GM21786 (cell line): ENCODE data around the gene CBFA2T2.

Source experiments
- ATAC-seq: cut with Tn5 transposase; IDR thresholded peaks from one replicate; pipeline ENCODE4 v1.9.1; 2021; ENCODE audit not compliant: unreplicated experiment

Gene CBFA2T2

DNA sequence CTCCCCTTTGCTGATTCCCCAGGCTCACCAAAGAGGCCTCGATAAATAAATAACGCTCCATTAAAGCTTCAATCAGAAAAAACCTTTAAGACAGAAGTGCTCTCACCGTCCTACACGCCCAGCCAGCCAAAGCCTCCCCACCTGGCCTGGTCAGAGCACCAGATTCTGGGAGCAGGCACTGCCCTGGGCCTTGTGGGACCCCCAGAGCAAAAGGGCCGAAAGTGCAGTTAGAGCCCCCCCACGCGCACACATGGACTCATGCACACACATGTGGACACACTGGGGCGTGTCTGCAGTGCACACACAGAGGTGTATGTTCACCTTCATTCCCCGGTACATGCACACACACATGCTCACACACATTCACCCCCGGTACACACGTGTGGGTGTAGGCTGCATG lies 186.2 kb downstream of the CBFA2T2 start:
- no peak for ATAC-seq

DNA sequence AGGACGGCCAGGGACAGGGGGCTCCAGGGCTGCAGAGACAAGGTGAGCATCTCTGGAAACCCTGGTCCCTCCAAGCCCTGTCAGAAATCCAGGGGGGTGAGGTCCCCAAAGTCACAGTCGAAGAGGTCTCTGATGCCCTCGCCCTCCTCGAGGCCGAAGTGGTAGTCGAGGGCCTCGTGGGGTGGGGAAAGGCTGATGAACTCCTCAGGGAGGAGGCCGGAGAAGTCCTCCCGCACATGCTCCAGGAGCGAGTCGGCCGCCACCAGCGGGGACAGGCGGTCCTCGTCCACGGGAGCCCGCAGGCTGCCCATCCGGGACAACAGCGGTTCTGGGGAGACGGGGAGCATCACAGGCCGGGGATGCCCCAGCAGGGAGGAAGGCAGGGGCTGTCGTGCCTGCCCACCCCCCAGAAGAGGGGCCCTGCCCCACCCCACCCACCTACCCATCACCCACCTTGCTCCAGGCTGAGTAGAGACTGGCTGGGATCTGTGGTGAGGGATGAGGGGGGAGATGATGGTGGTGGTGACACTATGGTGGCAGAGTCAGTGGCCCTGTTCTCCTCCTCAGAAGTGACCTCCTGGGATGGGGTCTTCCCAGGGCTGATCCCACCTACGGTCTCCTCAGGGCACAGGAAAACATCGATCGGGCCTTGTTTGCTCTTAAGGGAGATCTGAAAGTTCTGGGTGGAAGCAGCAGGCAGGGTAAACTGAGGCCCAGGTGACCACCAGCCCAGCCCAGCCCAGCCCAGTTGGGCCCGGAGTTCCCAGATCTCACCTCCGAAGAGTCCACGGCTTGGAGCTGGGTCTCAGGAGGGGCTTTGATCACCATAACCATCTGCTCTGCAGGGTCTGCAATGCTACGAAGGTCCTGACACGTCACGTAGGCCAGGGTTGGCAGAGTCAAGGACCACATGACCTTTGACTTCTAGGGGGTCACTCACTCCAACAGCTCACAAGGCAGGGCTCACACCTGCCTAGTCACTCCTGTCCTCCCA lies 187.1 kb downstream of the CBFA2T2 start:
- ATAC-seq, result no peak

DNA sequence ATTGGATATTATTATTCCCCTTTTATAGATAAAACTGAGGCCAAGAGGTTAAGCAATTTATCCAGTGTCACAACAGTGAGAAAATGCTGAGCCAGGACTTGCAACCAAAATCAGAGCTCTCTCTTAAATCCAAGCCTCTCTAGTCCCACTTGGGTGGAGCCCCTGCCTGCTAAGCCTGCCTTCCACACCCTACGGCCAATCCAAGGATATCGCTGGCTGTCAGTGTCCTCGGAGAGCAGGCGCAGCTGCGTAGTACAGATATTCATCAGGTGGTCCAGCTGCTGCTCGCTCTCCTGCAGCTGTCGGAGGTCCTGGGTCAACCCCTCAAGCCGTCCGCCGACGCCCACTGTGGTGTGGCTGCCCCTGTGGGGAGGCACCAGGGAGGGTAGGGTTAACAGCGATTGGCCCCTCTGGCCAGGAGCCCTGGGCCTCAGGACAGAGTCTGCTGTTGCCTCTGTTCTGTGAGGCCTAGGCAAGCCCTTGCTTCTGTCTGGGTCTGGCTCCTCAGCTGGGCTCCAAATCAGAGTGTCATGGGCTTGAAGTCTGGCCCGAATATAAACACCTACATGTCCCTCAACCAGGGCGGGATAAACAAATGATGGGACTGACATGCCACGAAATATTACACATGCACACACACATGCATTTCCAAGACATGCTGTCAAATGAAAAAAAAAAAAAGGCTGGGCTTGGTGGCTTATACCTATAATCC lies 188.3 kb downstream of the CBFA2T2 start:
- ATAC-seq, result no peak

DNA sequence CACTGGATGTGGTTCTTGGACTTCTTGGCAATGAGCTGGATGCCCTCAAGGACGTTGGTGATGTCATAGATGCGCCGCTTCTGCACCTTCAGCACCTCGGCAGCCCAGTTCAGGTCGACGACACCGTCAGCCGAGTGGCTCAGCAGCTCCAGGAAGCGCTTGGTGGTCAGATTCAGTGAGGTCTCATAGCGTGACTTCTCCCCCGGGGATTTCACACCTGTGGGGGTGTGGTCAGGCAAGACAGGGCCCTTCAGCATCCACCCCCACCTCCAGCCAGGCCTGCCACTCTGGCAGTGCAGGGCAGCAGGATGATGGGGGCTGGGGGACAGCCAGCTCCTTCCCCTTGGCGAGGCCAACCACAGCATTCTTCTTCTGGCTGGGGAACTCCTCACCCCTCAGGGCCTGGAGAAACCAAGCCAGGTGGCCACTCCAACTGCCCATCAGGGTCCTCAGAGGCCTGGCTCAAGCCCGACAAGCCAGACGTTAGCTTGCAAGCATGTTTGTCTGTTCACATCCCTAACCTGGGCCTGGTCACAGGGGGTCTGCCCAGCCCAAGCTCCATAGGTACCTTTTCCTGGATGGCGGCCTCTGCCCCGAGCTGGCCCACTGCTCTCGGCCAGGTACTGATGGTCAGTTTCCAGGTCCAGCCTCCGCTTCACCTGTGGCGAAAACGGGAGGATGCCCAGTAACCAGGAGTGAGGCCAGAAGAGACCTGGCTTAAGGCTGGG lies 190.0 kb downstream of the CBFA2T2 start:
- ATAC-seq, result peak; percentile 47

DNA sequence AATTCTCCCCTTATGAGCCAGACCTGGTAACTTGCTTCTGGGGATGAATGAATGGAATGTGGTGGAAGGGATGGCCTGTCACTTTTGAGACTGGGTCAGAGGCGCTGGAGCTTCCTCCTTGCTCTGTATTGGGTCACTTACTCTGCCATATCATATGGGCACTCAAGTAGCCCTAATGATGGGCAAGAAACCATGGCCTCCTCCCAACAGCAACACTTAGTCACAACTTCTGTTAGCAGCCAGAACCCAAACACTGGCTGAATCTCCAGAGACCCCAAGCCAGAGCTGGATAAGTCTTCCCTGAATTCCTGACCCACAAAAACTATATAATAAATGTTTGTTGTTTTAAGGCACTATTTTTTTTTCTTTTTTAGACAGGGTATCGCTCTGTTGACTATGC lies 190.8 kb downstream of the CBFA2T2 start:
- no peak for ATAC-seq

DNA sequence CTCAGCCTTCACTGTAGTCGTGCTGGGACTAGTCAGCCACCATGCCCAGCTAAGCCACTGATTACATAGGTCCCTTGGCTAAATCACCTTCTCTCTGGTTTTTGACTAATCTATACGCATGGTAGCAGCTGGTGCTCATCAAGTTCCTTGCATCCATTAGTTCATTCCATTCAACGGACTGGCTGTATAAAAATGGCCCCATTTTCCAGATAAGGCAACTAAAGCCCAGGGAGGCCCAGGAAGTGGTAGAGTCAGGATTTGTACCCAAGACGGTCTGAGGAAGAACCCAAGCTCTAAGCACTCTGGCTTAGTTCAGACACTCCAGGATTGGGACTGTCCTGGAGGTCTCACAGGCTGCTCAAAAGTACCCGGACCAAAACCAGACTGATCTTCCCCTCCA lies 191.4 kb downstream of the CBFA2T2 start:
- no peak for ATAC-seq

DNA sequence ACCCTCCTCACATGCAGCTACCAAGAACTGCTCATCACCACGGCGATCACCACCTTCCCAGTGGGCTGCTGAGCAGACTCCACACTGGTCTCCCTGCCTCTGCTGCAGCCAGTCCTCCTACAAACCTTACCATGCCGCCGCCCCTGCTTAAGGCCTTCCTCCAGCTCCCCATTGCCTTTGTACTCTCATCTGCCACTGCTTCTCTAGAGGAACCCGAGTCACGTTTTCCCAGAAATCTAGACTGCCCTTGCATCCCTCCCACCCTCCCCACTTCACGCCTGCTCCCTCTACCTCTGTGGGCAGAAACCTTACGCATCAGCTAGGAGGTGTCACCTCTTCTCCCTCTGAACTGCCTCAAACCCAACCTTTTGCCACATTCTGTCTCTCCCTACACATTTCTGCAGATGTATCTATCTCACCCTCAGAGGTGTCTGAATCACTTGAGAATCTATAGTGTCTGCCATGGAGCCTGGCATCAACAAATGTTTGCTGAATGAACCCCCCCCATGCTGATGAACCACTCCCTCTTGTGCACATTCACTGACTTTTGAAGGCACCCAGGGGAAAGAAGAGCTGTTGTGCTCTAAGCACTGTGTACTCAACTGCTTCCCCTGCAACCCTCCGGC lies 191.9 kb downstream of the CBFA2T2 start:
- no peak for ATAC-seq

DNA sequence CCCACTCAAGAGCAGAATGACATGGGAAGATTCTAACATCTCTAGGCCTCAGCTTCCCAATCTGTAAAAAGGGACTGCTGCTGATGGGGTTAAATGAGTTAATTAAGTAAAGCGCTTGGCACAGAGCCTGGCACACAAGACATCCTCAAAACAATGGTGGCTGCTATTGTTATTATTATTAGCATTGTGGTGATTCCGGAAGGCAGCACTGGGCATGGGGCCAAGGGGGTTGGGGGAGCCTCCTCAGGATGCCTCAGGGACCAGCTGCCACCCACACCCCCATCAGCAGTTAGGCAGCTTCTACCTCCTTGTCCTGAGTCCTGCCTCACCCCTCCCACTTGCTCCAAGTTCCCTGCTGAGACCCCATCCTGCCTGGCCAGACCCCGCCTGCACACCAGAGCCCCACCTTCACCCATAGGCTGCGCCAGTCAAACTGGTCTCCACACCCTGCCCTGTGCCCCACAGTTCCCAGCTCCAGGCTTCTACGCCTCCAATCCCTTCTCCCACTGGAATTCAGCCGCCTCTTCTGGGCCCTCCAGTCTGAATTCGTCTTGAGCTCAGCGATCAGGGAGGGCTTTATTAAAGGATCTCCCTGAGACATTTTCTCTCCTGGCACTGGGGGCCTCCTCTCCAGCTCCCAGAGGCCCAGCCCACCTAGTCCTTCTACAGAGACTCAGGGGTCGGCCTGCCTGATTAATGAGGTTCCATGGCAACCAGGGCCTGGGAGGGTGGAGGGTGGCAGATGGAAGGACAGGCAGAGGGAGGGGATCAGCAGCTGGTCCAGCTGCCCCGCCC lies 194.8 kb downstream of the CBFA2T2 start:
- ATAC-seq, result no peak

DNA sequence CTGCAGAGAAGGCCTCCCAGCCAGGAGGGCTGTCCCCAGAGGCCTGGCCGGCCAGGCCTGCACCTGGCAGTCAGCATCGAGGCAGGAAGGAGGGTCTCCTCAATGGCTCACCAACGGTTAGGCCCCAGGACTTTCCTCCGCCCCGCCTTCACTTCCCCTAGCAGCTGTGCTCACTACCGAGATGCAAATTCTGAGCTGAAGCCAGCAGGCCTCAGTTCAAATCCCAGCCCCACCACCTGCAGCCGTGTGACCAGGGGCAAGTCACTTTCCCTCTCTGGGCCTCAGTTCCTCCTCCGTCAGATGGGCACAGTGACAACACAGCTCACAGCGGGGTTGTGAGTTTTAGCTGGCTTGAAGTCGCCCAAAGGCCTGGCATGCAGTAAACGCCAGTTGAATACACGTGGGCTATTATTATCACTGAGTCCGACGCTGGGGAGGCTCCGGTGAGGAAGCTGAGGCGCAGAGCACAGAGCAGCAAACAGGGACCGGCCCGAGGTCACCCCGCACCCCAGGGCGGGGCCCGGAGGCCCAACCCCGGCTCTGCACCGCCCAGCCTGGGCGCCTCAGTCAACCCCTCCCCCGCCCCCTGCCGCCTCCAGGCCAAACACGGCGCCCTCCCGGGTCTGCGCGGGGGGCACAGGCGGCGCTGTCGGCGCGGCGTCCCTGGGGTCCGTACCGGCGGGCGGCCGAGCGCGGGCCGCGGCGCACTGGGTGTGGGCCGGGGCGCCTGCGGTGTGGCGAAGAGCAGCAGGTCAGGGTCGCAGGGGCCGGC lies 195.6 kb downstream of the CBFA2T2 start:
- peak; percentile 33 for ATAC-seq

DNA sequence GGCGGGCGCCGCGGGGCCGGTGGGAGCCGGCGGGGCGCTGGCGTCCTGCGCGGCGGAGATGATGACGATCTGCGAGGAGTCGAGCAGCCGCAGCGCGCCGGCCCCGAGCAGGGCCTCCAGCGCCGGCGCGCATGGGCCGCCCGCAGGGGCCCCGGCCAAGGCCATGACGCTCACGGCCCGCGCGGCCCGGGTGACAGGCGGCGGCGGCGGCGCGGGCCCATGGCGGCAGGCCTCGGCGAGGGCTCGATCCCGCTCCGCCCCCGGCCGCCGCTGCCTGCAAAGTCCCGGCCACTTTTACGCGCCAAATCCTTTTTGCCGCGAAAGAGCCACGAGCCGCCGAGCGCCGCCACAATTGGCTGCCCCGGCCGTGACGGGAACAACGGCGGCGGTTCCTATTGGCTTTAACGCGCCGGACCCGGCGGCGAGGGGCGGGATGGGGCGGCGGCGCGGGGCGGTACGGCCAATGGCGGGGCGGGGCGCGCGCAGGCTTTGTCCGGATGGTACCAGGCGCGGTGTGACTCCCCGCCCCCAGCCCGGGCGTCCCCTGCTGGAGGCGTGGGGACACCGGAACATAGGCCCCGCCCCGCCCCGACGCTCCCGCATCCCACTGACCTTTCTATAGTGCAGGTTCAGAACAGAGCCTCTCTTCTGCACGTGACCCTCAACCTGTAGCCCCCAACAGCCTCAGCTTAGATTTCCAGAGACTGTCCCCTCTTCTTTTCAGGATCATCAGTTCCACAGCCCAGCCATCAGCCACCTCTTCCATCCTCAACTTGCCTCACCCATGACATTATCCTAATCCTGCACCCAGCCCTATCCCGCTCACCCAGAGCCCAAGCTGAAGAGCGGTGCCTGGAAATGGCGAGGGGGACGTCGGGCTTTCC lies 196.4 kb downstream of the CBFA2T2 start, which contains the start of gene E2F1:
Gene E2F1, minus strand, starts transcription at position 286 of the 884 bp plus-strand sequence. Its CDS starts 121 bp downstream, at position 165.
- ATAC-seq, result peak; percentile 76

DNA sequence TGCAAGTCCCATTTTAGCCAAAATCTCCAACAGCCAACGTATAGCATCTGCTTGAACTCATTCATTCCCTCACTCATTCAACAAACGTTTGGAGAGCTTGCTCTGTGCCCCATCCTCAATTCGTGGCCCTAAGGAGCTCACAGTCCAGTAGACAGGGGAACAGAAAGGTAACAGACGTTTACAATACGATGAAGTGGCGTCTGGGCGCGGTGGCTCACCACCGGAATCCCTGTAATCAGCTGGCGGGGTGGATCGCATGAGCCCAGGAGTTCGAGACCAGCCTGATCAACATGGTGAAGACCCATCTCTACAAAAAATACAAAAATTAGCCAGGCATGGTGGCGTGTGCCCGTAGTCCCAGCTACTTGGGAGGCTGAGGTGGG lies 197.1 kb downstream of the CBFA2T2 start:
- ATAC-seq, result no peak

DNA sequence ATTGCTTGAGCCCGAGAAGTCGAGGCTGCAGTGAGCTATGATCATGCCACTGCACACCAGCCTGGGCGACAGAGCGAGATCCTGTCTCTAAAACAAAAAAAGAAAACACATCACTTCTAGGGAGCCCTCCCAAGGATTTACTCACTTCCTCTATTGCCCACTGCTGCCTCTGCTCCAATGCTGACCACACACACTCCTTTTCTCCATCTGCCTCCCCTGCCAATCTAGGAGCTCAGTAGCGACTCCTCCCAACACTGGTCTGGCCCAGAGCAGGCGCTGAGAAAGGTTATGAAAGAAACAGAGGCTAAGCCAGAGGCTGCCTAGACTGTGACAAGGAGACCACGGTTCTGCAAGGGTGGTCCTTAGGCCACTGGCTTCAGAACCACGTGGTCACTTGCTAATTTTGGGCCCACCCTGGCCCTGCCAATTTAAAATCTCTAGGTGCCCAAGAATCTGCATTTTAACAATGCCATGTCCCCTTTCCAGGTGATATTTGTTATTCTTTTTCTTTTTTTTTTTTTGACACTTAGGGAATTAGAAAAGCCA lies 197.5 kb downstream of the CBFA2T2 start:
- no peak for ATAC-seq

DNA sequence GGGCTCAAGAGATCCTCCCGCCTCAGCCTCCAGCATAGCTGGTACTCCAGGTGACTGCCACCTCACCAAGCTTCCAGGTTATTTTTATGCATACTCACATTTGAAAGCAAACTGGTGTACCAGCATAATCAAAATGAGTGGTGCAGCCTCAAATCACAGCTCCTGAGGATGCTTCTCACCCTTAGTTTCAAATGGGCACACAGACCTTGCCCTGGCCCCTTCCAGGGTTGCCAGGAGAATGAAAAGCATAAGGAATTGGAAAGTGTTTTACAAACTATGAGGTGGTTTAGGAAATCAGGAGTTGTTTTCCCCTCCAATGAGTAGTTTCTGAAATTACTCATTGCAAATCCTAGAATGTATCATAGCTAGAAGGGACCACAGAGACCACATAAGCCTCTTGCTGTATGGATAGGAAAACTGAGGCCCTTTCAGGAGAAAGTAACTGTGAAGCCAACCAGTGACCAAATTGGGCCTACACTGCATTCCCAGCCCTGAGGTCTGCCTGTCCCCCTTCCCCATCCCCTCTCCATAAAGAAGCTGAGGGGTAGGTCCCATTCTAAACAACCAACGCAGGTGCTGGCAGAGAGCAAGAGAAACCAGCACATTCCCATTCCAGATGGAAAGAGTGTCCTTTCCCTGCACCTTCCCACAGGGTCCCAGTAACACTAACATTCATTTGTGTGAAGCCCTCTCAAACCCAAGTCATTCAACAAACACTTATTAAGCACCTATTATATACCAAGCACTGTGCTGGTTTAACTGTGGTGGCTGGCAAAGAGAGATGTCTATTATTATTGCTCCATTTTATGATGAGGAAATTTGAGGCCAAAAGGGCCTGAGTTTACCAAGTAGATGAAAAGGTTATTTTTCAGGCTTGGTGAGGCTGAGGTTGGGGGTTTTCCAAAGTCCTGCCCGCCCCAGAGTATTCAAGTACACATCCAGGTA lies 198.4 kb downstream of the CBFA2T2 start:
- ATAC-seq, result no peak

DNA sequence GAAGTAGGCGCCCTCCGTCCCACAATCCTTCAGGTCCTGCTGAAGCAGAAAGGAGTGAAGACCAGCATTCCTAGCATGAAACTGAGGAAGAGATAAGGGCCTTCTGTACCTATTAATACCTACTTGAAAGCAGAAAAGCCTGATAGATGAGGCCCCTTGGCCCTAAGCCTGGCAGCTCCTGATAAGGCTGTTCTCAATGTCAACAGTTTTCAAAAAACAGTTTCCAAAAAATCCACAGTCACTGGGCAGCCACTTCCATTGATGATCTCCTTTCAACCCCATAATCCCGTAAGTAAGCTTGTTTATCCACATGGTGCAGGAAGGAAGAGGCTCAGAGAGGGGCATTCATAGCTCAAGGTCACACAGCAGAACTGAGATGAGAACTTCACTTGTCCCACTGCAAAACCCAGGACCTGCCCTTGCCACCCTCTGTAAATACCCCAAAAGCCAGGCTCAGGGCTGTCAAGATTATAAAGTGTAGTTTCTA lies 199.1 kb downstream of the CBFA2T2 start:
- no peak for ATAC-seq

DNA sequence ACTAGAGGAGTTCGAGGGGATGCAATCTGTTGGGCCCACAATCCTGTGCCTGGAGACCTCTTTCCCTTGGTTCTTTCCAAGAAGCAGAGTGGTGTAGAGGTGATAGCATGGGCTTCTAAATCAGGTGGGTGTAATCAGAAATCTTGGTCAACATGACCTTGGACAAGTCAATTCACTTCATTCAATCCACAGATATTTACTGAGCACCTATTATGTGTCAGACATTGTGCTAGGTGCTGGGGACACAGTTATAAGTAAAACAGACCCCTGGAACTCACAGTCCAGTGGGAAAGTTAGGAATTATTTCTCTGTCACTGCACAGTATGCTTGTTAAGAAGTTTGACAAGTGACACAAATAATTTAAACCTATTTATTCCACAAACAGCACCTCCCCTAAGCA lies 199.6 kb downstream of the CBFA2T2 start:
- no peak for ATAC-seq

DNA sequence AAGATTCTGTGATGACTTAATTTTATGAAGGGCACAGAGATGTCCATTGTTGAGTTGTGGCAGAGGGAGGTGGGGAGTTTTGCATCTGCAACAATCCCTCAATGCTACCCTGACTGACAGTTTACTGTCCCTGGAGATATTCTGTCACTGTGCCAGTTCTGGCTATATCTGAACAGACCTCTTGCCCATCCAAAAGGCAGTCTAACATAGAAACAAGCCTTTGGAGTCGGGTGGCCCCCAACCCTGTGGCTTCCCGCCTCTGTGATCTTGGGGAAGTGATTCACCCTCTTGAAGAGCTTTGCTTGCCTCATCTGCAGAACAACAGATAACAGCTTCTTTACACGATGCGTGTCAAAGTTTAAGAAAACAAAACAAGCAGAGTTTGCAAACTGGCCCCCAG lies 200.1 kb downstream of the CBFA2T2 start:
- ATAC-seq, result no peak

DNA sequence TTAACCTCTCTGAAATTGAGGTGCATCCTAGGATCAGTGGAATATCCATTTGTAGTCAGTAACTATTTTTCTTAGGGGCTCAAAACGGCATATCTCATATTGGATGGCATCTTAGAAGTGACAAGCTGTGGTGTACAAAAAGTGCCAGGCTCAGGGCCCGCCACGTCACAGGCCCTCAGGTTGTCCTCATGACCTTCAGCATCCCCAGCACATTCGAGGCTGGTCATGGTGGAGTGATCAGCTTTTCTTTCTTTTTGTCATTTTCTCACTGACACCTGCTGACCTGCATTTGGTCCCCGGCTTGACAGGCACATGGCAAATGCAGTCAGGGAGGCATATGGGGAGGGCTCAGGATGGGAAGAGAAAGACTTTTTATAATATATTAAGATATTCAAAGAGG lies 203.4 kb downstream of the CBFA2T2 start:
- no peak for ATAC-seq
